Measurements from ENCODE around the gene RILPL1.

DNA sequence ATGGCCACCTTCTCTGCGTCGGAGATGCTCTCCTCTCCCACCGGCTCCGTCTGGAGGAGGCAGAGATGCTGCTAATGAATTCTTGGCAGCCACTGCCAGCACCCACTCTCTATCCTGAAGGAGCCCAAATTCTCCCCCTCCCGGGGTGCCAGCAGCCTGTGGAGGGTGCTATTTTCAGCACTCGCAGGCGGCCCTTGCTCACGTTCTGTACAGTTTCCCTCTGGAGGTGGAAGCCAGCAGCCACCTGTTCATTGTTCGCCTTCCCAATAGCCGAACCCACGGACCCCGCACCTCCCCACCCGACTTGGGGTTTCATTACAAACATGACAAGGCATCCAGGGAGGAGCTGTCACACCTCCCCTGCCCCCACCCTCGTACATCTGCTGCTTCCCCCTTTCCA is 47.8 kb downstream of the RILPL1 start:
- TF ChIP-seq, protein P1, sequence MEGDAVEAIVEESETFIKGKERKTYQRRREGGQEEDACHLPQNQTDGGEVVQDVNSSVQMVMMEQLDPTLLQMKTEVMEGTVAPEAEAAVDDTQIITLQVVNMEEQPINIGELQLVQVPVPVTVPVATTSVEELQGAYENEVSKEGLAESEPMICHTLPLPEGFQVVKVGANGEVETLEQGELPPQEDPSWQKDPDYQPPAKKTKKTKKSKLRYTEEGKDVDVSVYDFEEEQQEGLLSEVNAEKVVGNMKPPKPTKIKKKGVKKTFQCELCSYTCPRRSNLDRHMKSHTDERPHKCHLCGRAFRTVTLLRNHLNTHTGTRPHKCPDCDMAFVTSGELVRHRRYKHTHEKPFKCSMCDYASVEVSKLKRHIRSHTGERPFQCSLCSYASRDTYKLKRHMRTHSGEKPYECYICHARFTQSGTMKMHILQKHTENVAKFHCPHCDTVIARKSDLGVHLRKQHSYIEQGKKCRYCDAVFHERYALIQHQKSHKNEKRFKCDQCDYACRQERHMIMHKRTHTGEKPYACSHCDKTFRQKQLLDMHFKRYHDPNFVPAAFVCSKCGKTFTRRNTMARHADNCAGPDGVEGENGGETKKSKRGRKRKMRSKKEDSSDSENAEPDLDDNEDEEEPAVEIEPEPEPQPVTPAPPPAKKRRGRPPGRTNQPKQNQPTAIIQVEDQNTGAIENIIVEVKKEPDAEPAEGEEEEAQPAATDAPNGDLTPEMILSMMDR (IDR thresholded peaks at IDR 0.05; ENCODE audit: low read depth, low read length) = no peak
- TF ChIP-seq POLR2A (IDR thresholded peaks at IDR 0.05; ENCODE audit: extremely low read depth, insufficient read length) (no peak), MYC (IDR thresholded peaks at IDR 0.05; ENCODE audit: low read depth, low read length) (no peak)
